ENCODE results near the gene PCK1.

PCK1 gene

GRCh38 chr20:57536120-57536708 is 24.7 kb upstream of the PCK1 start:
- DNase-seq (ENCODE audit: low read depth in 2 of 2) = no peak

GRCh38 chr20:57536771-57537724 is 23.9 kb upstream of the PCK1 start:
- DNase-seq (ENCODE audit: low read depth in 2 of 2) = no peak

GRCh38 chr20:57537822-57538221 is 23.1 kb upstream of the PCK1 start:
- no peak for DNase-seq (ENCODE audit: low read depth in 2 of 2)

DNA sequence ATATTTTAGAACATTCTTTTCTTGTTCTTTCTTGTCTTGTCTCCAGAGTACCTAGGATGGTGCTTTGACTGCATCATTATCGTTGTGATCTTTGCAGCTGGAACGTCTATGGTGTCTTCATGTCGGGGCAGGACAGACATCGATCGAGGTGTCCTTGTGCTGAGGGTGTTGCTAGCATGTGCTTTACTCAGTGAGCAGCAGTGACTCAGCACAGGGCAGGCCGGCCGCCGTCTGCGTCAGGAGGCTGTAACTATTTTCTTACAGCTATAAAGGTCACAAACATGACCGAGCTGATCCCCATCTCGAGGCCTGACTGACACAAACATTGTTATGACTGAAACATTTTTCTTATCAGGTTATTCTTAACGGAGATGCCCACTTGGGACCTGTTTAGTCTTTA is 21.0 kb upstream of the PCK1 start:
- DNase-seq (ENCODE audit: low read depth in 2 of 2) = no peak

GRCh38 chr20:57540890-57541580 is 19.9 kb upstream of the PCK1 start:
- DNase-seq (ENCODE audit: low read depth in 2 of 2) = no peak

DNA sequence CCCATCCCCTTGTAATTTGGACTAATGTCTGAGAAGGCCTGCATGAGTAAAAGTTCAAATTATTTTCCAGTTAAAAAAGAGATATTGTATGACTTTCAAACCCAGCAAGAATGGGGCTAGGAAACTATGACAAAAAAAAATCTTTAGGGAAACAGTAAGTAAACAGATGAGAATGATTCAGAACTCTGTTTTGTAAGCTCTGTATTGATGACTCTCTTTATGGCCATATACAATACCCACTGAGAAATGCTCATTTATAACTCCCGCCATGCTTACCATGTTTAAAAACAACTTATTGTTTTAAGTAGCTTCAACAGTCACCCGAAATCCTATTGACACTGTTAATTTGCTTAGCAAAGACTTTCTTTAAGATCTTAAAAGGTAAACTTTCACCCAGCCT is 17.2 kb upstream of the PCK1 start:
- no peak for DNase-seq (ENCODE audit: low read depth in 2 of 2)

DNA sequence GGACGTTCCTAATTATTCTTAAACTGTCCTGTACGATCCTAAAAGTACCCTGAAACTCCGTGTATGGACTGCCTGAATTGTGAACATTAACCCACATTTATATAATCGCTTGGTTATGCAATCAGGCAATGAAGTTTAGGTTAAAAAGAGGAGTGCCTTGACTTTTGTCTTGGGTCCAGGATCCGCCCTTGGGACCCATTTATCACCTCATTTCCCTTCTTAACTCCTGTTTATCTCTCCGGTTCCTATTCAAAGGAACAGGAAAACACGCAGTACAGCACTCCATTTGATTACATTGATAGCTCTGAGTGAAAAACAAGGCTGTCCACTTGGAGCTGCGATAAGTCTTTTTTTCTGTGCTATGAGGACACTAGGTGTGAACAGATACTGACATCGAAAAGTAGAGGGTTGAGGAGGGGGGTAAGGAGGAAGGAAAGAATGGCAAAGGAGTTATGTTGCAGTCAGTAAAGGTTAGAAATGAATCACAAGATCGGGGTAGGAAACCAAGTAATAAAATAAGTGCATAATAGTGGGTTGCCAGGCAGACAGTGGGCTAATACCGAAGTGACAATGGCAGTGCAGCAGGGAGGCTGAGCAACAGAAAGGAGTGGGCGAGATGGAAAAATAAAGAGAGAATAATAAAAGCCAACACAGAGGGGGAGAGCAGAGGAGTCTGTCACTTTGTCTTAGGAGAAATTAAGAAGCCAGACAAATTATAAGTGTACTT is 15.9 kb upstream of the PCK1 start:
- DNase-seq (ENCODE audit: low read depth in 2 of 2) = no peak

- no peak for DNase-seq (ENCODE audit: low read depth in 2 of 2)
Measured at GRCh38 chr20:57545927-57546662, 14.8 kb upstream of the PCK1 start.

DNA sequence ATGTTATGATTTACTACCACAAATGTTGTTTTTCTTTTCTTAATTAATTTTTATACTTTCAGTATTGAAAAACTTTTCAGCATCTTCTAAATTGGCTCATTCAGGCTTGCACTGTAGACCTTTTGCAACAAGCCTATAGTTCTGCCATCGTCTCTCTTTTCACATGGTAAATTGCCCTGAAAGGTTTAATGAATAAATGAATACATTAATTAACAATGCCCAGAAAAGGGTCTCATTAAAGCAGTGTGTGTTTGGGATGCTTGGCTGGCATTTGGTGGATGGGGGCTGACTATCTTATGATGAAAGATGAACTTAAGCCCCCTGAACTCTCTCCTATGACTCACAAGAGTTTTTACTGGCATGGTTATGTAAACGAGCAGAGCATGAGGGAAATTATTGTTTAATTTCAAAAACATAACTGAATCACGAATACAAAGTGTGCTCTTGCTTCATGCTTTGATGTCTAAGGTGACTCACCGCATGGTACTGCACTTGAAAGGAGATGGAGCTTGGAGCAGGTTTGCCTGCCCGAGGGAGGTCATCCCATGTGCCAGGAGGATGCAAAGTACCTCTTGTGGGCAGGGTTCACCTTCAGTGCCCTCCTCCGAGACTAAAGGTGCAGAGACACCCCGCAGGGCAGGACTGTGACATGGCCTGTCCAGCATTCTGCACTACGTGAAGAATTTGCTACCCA is 13.8 kb upstream of the PCK1 start:
- no peak for DNase-seq (ENCODE audit: low read depth in 2 of 2)

DNA sequence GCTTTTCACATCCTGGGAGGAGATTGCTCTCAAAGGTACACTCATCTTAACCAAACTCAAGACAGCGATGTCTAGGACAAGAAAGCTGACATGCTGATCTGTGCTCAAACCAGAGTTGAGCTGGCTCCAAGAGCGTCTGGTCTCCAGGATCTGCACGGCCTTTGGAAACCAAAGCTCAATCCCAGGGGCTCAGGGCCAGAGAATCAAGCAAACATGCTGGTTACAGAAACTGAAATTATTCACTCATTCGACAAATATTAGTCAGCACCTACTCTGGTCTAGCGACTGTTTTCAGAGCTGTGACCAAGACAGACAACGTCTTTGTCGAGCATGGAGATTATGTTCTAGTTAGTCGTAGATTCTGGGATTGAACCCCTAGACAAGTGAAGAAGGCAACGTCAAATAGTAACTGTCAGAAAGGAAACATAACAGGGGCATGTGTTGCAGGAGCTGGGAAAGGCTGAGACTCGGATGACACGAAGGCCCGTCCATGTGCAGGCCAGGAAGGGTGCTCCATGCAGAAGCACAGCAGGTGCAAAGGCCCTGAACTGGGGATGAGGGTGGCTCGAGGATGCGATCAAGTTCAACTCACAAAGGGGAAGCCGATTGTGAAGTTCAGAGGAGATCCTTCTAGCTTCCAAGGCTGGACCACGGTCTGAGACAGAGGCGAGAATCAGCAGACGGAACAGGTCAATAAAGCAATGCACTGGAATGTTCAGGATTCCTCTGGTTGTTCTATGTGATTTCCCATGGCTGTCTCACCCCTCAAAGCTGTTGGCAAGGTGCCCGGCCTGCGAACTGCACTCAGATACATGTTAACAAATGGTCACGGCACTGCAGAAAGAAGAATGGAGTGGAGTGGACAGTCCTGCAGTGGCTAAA is 12.5 kb upstream of the PCK1 start:
- DNase-seq (ENCODE audit: low read depth in 2 of 2) = no peak

GRCh38 chr20:57552471-57552870 is 8.4 kb upstream of the PCK1 start:
- DNase-seq (ENCODE audit: low read depth in 2 of 2) = no peak

- DNase-seq (ENCODE audit: low read depth in 2 of 2) = no peak
Measured at GRCh38 chr20:57553376-57554018, 7.4 kb upstream of the PCK1 start.

DNA sequence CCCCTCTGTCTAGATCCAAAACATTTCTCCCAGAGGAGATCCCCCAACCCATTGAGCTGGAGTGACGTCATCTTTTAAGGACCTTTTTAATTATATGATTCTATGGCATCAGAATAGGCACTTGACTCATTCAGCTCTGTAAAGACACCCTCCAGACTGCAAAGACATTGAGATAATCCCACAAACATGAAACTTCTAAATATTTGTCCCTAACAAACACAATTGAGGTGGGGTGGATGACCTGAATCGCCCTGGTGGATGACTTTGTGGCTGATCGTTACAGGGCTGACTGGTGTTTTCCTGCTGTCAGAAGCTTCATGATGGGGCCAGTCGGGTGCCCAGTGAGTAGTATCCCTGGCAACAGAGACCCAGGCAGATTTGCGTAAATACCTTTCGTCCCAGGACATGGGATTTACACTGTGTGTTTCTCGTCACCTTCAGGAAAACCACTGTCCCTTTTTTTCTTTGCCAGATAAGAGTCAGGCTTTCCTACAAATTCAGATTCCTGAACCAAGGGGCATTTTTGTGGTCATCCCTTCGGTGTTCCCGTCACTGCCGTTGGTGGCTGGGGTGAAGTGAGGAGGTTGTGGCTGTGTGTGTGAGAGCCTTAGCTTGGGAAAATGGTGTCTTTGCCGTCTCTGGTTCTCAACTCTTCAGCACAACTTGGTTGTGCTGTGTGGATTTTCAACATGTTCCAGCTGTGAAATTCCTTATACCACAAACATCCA is 5.3 kb upstream of the PCK1 start:
- no peak for DNase-seq (ENCODE audit: low read depth in 2 of 2)

- no peak for DNase-seq (ENCODE audit: low read depth in 2 of 2)
Measured at GRCh38 chr20:57556980-57557274, 4.0 kb upstream of the PCK1 start.

GRCh38 chr20:57557926-57558613 is 2.8 kb upstream of the PCK1 start:
- DNase-seq (ENCODE audit: low read depth in 2 of 2) = no peak

- no peak for DNase-seq (ENCODE audit: low read depth in 2 of 2)
Measured at GRCh38 chr20:57558614-57559288, 2.2 kb upstream of the PCK1 start.

- no peak for DNase-seq (ENCODE audit: low read depth in 2 of 2)
Measured at GRCh38 chr20:57559289-57559634, 1.6 kb upstream of the PCK1 start.
